Keratinocyte (primary cell): ENCODE measurements around the gene SH3GLB2. TPM values are rescaled to one million over a fixed set of nuclear protein-coding genes. Genes with fewer than 3 reads are reported as not detected.

Experiments used
- DNase-seq: peaks from one replicate; pipeline ENCODE4 v3.0.0-alpha.2; 2011; ENCODE audit warnings: low read depth, missing footprints, low spot score
- FAIRE-seq: peaks from 2 replicates; lab custom pipeline; 2011; peaks lifted over from hg19 to GRCh38; lab: Jason Lieb, UNC
- H2AFZ ChIP-seq: 2 replicates; pipeline ENCODE4 v1.6.0; 2012; ENCODE audit warnings: low read length, control low read depth, inconsistent platforms; ENCODE audit not compliant: control insufficient read depth
- H3K27ac ChIP-seq: 2 replicates; pipeline ENCODE4 v1.5.1; 2011; ENCODE audit warnings: low read length; ENCODE audit not compliant: control insufficient read depth, insufficient read depth
- H3K27me3 ChIP-seq: 3 replicates; pipeline ENCODE4 v1.6.0; 2011; ENCODE audit warnings: low read length; ENCODE audit not compliant: control insufficient read depth, insufficient read depth; ENCODE audit errors: extremely low read depth
- H3K36me3 ChIP-seq, 2 experiments: 2 replicates in 1 of 2; 3 replicates in 1 of 2; pipeline ENCODE4 v1.5.1; 2011; ENCODE audit warnings: low read length in 2 of 2, mild to moderate bottlenecking in 1 of 2; ENCODE audit not compliant: control insufficient read depth in 2 of 2, insufficient read depth in 2 of 2; ENCODE audit errors: extremely low read depth in 1 of 2
- H3K4me1 ChIP-seq: 3 replicates; pipeline ENCODE4 v1.5.1; 2011; ENCODE audit warnings: low read length; ENCODE audit not compliant: control insufficient read depth, insufficient read depth; ENCODE audit errors: extremely low read depth
- H3K4me2 ChIP-seq: 3 replicates; pipeline ENCODE4 v1.6.0; 2011; ENCODE audit warnings: low read depth, low read length; ENCODE audit not compliant: control insufficient read depth, insufficient read depth; ENCODE audit errors: extremely low read depth
- H3K4me3 ChIP-seq, 3 experiments: fragments of 200-600 bp in 1 of 3; sonication (generic) in 1 of 3; 2 replicates in 2 of 3; 3 replicates in 1 of 3; pipeline ENCODE4 v1.5.1; 2011 to 2016; ENCODE audit warnings: low read length in 3 of 3, mild to moderate bottlenecking in 3 of 3, control low read depth in 2 of 3, inconsistent platforms in 1 of 3, low read depth in 1 of 3, mixed read lengths in 1 of 3, mixed run types in 1 of 3, moderate library complexity in 1 of 3; ENCODE audit not compliant: control insufficient read depth in 2 of 3, insufficient read depth in 2 of 3; ENCODE audit errors: extremely low read depth in 1 of 3
- H3K79me2 ChIP-seq: 2 replicates; pipeline ENCODE4 v1.6.0; 2012; ENCODE audit warnings: low read length; ENCODE audit not compliant: control insufficient read depth, insufficient read depth
- H3K9ac ChIP-seq: 3 replicates; pipeline ENCODE4 v1.6.0; 2011; ENCODE audit warnings: low read length; ENCODE audit not compliant: control insufficient read depth, insufficient read depth; ENCODE audit errors: extremely low read depth
- H3K9me1 ChIP-seq: 3 replicates; pipeline ENCODE4 v1.6.0; 2011; ENCODE audit warnings: low read length; ENCODE audit not compliant: control insufficient read depth, insufficient read depth; ENCODE audit errors: extremely low read depth
- H3K9me3 ChIP-seq: 2 replicates; pipeline ENCODE4 v1.5.1; 2012; ENCODE audit warnings: low read depth, low read length; ENCODE audit not compliant: control insufficient read depth
- H4K20me1 ChIP-seq: 3 replicates; pipeline ENCODE4 v1.6.0; 2011; ENCODE audit warnings: low read length; ENCODE audit not compliant: control insufficient read depth, insufficient read depth; ENCODE audit errors: extremely low read depth
- EZH2 ChIP-seq: IDR thresholded peaks from one replicate; pipeline ENCODE4 v1.6.1; 2012; ENCODE audit warnings: inconsistent platforms, mild to moderate bottlenecking, low read length, moderate library complexity
- dilution Hi-C: fragments of 300-500 bp; cut with MboI; formaldehyde crosslinking; loops from one replicate; pipeline ENCODE4 v1.7.0; 2020; ENCODE audit warnings: low sequenced_read_pairs; ENCODE audit not compliant: extremely low pct_ligation_motif_present
- polyA plus RNA-seq, 5 experiments: library from polyadenylated mRNA; depleted of rRNA in 3 of 5; stranded (reverse) in 3 of 5; stranded (forward) in 1 of 5; unstranded in 1 of 5; fragments of >200 nt; gene quantifications; 1 replicate in 1 of 5; 2 replicates in 3 of 5; 3 replicates in 1 of 5; pipeline versions ENCODE4 v1.2.1 to v1.2.3, GENCODE V29; 2011 to 2012; ENCODE audit warnings: missing spikeins in 2 of 5, low read depth in 1 of 5, low replicate concordance in 1 of 5
- TF ChIP-seq, protein P1 (sequence below), 3 experiments: IDR thresholded peaks in 1 of 3; conservative IDR thresholded peaks in 1 of 3; optimal IDR thresholded peaks in 1 of 3; 2 replicates in 2 of 3; 3 replicates in 1 of 3; pipeline versions ENCODE3 to v1.5.1; 2011; ENCODE audit warnings: low read length in 3 of 3, mild to moderate bottlenecking in 3 of 3, moderate library complexity in 2 of 3, control low read depth in 1 of 3, inconsistent platforms in 1 of 3; ENCODE audit not compliant: insufficient read depth in 2 of 3; ENCODE audit errors: extremely low read depth in 1 of 3

The SH3GLB2 gene
- polyA plus RNA-seq, 1 donor (not counting 4 experiments of a cell fraction or from before 2014, with no cell fraction given), result 37.1 TPM

- dilution Hi-C loops, result no loop called here
- Histone ChIP-seq H3K4me3 (no peak overlapping the region), H3K27me3 (no peaks in the 10 kb centered on the region), H3K4me1 (peaks cover 7% of the 10 kb centered on the region), H3K79me2 (no peaks in the 10 kb centered on the region), H3K9ac (no peak overlapping the region), H3K4me2 (no peak overlapping the region), H3K27ac (no peak overlapping the region), H2AFZ (no peak overlapping the region), H3K9me1 (no peaks in the 10 kb centered on the region), H3K9me3 (no peaks in the 10 kb centered on the region), H4K20me1 (no peaks in the 10 kb centered on the region), H3K36me3 (peaks cover 38 to 66% of the 10 kb centered on the region in 2 experiments)
- no peak for DNase-seq
- no peak for FAIRE-seq
- TF ChIP-seq EZH2, result no peak
- TF ChIP-seq, protein P1, sequence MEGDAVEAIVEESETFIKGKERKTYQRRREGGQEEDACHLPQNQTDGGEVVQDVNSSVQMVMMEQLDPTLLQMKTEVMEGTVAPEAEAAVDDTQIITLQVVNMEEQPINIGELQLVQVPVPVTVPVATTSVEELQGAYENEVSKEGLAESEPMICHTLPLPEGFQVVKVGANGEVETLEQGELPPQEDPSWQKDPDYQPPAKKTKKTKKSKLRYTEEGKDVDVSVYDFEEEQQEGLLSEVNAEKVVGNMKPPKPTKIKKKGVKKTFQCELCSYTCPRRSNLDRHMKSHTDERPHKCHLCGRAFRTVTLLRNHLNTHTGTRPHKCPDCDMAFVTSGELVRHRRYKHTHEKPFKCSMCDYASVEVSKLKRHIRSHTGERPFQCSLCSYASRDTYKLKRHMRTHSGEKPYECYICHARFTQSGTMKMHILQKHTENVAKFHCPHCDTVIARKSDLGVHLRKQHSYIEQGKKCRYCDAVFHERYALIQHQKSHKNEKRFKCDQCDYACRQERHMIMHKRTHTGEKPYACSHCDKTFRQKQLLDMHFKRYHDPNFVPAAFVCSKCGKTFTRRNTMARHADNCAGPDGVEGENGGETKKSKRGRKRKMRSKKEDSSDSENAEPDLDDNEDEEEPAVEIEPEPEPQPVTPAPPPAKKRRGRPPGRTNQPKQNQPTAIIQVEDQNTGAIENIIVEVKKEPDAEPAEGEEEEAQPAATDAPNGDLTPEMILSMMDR (optimal IDR thresholded peaks at IDR 0.05 in 1 of 3, IDR thresholded peaks at IDR 0.05 in 1 of 3, conservative IDR thresholded peaks at IDR 0.05 in 1 of 3; ENCODE audit: extremely low read depth in 1 of 3, insufficient read depth in 2 of 3, low read length in 3 of 3), result no peak
Observed at GRCh38 chr9:128999581-129000206, 28.4 kb downstream of the SH3GLB2 start.

DNA sequence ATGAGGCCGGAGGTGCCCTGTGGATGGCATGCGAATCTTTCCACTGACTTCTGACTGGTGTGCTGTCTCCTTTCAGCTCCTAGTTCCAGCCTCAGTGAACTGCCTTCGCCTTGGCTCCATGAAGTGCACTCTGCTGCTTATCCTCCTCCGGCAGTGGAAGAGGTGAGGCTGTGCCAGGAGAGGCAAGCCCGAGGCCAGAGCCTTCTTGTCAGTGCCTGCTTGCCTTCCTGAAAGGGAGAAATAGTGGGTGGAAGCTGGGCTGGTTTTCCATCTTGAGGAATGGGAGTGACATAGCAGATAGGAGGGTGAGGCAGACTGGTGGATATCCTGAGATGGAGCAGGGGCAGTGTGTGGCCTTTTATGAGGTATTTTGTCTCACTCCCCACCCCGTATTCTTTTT is 29.7 kb downstream of the SH3GLB2 start:
- Histone ChIP-seq H3K27me3 (no peaks in the 10 kb centered on the region), H2AFZ (no peak overlapping the region), H3K27ac (no peak overlapping the region), H3K9me3 (no peaks in the 10 kb centered on the region), H3K9ac (no peak overlapping the region), H3K4me3 (no peak overlapping the region), H3K36me3 (peaks cover 50 to 75% of the 10 kb centered on the region in 2 experiments), H3K79me2 (no peaks in the 10 kb centered on the region), H3K4me2 (no peak overlapping the region), H3K4me1 (peaks cover 7% of the 10 kb centered on the region), H4K20me1 (no peaks in the 10 kb centered on the region), H3K9me1 (no peaks in the 10 kb centered on the region)
- DNase-seq (no peak), FAIRE-seq (no peak)
- TF ChIP-seq EZH2, result no peak
- TF ChIP-seq, protein P1 (optimal IDR thresholded peaks at IDR 0.05 in 1 of 3, IDR thresholded peaks at IDR 0.05 in 1 of 3, conservative IDR thresholded peaks at IDR 0.05 in 1 of 3; ENCODE audit: extremely low read depth in 1 of 3, insufficient read depth in 2 of 3, low read length in 3 of 3), result no peak
- dilution Hi-C loops, result no loop called here
